ENCODE measurements around the gene CNTNAP2. TPM values are rescaled to one million over a fixed set of nuclear protein-coding genes. Genes with fewer than 3 reads are reported as not detected.

Gene CNTNAP2
- total and polyA plus RNA-seq, 2 experiments from 2014 or later = not detected

- WGBS, 2 experiments (ENCODE audit: low coverage in 1 of 2, low lambda C conversion rate in 2 of 2, missing lambda C conversion rate in 2 of 2) = 76 to 86% methylated on average over 3 of the region's 3 CpGs
- no peaks in the 10 kb centered on the region for H3K4me1 ChIP-seq (ENCODE audit: insufficient read depth)
- H3K9me2 ChIP-seq (ENCODE audit: insufficient read depth) = no peaks in the 10 kb centered on the region
- H3K79me2 ChIP-seq (ENCODE audit: insufficient read depth) = no peaks in the 10 kb centered on the region
- H3K36me3 ChIP-seq (ENCODE audit: low read depth) = no peaks in the 10 kb centered on the region
- H3K4me2 ChIP-seq (ENCODE audit: unreplicated experiment) = no peak overlapping the region
- H3K9me3 ChIP-seq (ENCODE audit: low read depth) = no peaks in the 10 kb centered on the region
- H3K27ac ChIP-seq = no peak overlapping the region
- no peak overlapping the region for H2AFZ ChIP-seq
- TF ChIP-seq EZH2phosphoT487 (IDR thresholded peaks at IDR 0.05; ENCODE audit: insufficient read depth, low read depth) = no peak
- TF ChIP-seq EZH2 (IDR thresholded peaks at IDR 0.05; ENCODE audit: insufficient read depth, poor library complexity, severe bottlenecking) = no peak
- no peaks in the 10 kb centered on the region for H3F3A ChIP-seq (ENCODE audit: insufficient read depth)
- H3K9ac ChIP-seq = no peak overlapping the region
- H4K20me1 ChIP-seq (ENCODE audit: insufficient read depth) = no peaks in the 10 kb centered on the region
- H3K27me3 ChIP-seq (replicated peaks; ENCODE audit: insufficient read depth) = no peaks in the 10 kb centered on the region
- in situ Hi-C loops (cut with MboI) = no loop called here
- no peak for DNase-seq
- H3K4me3 ChIP-seq = no peak overlapping the region
Observed at GRCh38 chr7:148336411-148336810, 2219.8 kb downstream of the CNTNAP2 start.

- in situ Hi-C loops (cut with MboI) = no loop called here
- Histone ChIP-seq H3K4me2 (ENCODE audit: unreplicated experiment) (no peak overlapping the region), H4K20me1 (ENCODE audit: insufficient read depth) (no peaks in the 10 kb centered on the region), H3K9me3 (ENCODE audit: low read depth) (no peaks in the 10 kb centered on the region), H3F3A (ENCODE audit: insufficient read depth) (no peaks in the 10 kb centered on the region), H3K79me2 (ENCODE audit: insufficient read depth) (no peaks in the 10 kb centered on the region), H3K27ac (no peak overlapping the region), H3K9me2 (ENCODE audit: insufficient read depth) (no peaks in the 10 kb centered on the region), H2AFZ (no peak overlapping the region), H3K9ac (no peak overlapping the region), H3K27me3 (replicated peaks; ENCODE audit: insufficient read depth) (no peaks in the 10 kb centered on the region), H3K4me3 (no peak overlapping the region), H3K36me3 (ENCODE audit: low read depth) (no peaks in the 10 kb centered on the region), H3K4me1 (ENCODE audit: insufficient read depth) (no peaks in the 10 kb centered on the region)
- TF ChIP-seq EZH2 (IDR thresholded peaks at IDR 0.05; ENCODE audit: insufficient read depth, poor library complexity, severe bottlenecking) (no peak), EZH2phosphoT487 (IDR thresholded peaks at IDR 0.05; ENCODE audit: insufficient read depth, low read depth) (no peak)
- WGBS, 2 experiments (ENCODE audit: low coverage in 1 of 2, low lambda C conversion rate in 2 of 2, missing lambda C conversion rate in 2 of 2) = 12% methylated on average over 11 of the region's 11 CpGs
- DNase-seq = no peak
Observed at GRCh38 chr7:148337246-148337965, 2220.8 kb downstream of the CNTNAP2 start.

DNA sequence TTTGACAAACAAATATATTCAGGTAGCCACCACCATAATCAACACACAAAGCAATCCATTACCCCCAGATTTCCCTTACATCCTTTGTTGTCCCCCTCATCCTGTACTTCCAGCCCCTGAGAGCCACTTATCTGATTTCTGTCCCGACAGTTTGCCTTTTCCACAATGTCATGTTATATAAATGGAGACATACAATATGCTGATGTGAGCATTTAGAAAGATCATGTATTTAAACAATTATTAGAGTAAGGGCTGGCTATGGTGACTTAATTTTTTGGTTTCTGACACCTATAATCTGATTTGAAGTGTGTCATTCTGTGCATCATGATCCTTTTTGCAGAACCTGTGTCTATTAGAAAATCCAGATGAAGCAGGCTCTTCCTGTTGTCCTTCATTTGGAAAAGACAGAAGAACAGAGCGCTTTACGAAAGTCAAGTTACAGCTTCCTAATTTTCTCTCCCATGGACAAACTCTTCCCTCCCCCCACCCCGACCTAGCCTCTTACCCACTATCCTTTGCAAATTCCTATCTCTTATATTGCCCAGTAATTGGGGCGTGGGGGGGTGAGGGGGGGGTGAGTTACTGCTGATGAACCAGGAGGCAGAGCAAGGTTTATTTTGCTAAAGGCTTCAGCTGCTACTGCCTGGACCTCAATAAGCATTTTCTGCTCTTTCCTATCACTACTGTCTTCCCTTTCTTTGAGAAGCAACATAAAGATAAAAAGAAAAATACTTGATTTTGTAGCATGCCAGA lies 2221.6 kb downstream of the CNTNAP2 start:
- no peaks in the 10 kb centered on the region for H3K27me3 ChIP-seq (replicated peaks; ENCODE audit: insufficient read depth)
- in situ Hi-C loops (cut with MboI) = no loop called here
- H3K4me1 ChIP-seq (ENCODE audit: insufficient read depth) = no peaks in the 10 kb centered on the region
- no peaks in the 10 kb centered on the region for H3K9me2 ChIP-seq (ENCODE audit: insufficient read depth)
- no peak for DNase-seq
- 17 to 29% methylated on average over 4 to 5 of the region's 5 CpGs for WGBS, 2 experiments (ENCODE audit: low coverage in 1 of 2, low lambda C conversion rate in 2 of 2, missing lambda C conversion rate in 2 of 2)
- H3K27ac ChIP-seq = no peak overlapping the region
- H3K9me3 ChIP-seq (ENCODE audit: low read depth) = no peaks in the 10 kb centered on the region
- TF ChIP-seq EZH2 (IDR thresholded peaks at IDR 0.05; ENCODE audit: insufficient read depth, poor library complexity, severe bottlenecking) (no peak), EZH2phosphoT487 (IDR thresholded peaks at IDR 0.05; ENCODE audit: insufficient read depth, low read depth) (no peak)
- no peak overlapping the region for H3K4me2 ChIP-seq (ENCODE audit: unreplicated experiment)
- H3K9ac ChIP-seq = no peak overlapping the region
- no peaks in the 10 kb centered on the region for H3K36me3 ChIP-seq (ENCODE audit: low read depth)
- no peak overlapping the region for H2AFZ ChIP-seq
- no peaks in the 10 kb centered on the region for H4K20me1 ChIP-seq (ENCODE audit: insufficient read depth)
- no peaks in the 10 kb centered on the region for H3F3A ChIP-seq (ENCODE audit: insufficient read depth)
- no peak overlapping the region for H3K4me3 ChIP-seq
- H3K79me2 ChIP-seq (ENCODE audit: insufficient read depth) = no peaks in the 10 kb centered on the region

- H3K4me1 ChIP-seq (ENCODE audit: insufficient read depth) = no peaks in the 10 kb centered on the region
- H3K9me3 ChIP-seq (ENCODE audit: low read depth) = no peaks in the 10 kb centered on the region
- in situ Hi-C loops (cut with MboI) = no loop called here
- no peaks in the 10 kb centered on the region for H3K79me2 ChIP-seq (ENCODE audit: insufficient read depth)
- H3K27me3 ChIP-seq (replicated peaks; ENCODE audit: insufficient read depth) = no peaks in the 10 kb centered on the region
- H4K20me1 ChIP-seq (ENCODE audit: insufficient read depth) = no peaks in the 10 kb centered on the region
- no peaks in the 10 kb centered on the region for H3K9me2 ChIP-seq (ENCODE audit: insufficient read depth)
- 37% methylated on average over 15 of the region's 15 CpGs for WGBS, 2 experiments (ENCODE audit: low coverage in 1 of 2, low lambda C conversion rate in 2 of 2, missing lambda C conversion rate in 2 of 2)
- H3K4me3 ChIP-seq = no peak overlapping the region
- TF ChIP-seq EZH2phosphoT487 (IDR thresholded peaks at IDR 0.05; ENCODE audit: insufficient read depth, low read depth) (no peak), EZH2 (IDR thresholded peaks at IDR 0.05; ENCODE audit: insufficient read depth, poor library complexity, severe bottlenecking) (no peak)
- no peak overlapping the region for H3K27ac ChIP-seq
- H3K9ac ChIP-seq = no peak overlapping the region
- no peaks in the 10 kb centered on the region for H3F3A ChIP-seq (ENCODE audit: insufficient read depth)
- no peak overlapping the region for H3K4me2 ChIP-seq (ENCODE audit: unreplicated experiment)
- no peaks in the 10 kb centered on the region for H3K36me3 ChIP-seq (ENCODE audit: low read depth)
- H2AFZ ChIP-seq = no peak overlapping the region
- no peak for DNase-seq
Observed at GRCh38 chr7:148340438-148341280, 2224.1 kb downstream of the CNTNAP2 start.

Data from GM23248 (cell line).